ENCODE measurements around the gene USP6NL. TPM values are rescaled to one million over a fixed set of nuclear protein-coding genes. Genes with fewer than 3 reads are reported as not detected.

The USP6NL gene
- total and polyA plus RNA-seq, 10 of the 15 experiments (the other 5 are each of a cell fraction or from before 2014, with no cell fraction given) = 4.0 to 27.7 (median 18.2) TPM

GRCh38 chr10:11578802-11579255 is 32.6 kb downstream of the USP6NL start (continued):
- TF ChIP-seq, protein P1, sequence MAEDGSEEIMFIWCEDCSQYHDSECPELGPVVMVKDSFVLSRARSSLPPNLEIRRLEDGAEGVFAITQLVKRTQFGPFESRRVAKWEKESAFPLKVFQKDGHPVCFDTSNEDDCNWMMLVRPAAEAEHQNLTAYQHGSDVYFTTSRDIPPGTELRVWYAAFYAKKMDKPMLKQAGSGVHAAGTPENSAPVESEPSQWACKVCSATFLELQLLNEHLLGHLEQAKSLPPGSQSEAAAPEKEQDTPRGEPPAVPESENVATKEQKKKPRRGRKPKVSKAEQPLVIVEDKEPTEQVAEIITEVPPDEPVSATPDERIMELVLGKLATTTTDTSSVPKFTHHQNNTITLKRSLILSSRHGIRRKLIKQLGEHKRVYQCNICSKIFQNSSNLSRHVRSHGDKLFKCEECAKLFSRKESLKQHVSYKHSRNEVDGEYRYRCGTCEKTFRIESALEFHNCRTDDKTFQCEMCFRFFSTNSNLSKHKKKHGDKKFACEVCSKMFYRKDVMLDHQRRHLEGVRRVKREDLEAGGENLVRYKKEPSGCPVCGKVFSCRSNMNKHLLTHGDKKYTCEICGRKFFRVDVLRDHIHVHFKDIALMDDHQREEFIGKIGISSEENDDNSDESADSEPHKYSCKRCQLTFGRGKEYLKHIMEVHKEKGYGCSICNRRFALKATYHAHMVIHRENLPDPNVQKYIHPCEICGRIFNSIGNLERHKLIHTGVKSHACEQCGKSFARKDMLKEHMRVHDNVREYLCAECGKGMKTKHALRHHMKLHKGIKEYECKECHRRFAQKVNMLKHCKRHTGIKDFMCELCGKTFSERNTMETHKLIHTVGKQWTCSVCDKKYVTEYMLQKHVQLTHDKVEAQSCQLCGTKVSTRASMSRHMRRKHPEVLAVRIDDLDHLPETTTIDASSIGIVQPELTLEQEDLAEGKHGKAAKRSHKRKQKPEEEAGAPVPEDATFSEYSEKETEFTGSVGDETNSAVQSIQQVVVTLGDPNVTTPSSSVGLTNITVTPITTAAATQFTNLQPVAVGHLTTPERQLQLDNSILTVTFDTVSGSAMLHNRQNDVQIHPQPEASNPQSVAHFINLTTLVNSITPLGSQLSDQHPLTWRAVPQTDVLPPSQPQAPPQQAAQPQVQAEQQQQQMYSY (CRISPR knock-in tag; IDR thresholded peaks at IDR 0.05) = no peak
- 0 out of 2 replicates have a peak, but pooled peaks have one; percentile 17 for TF ChIP-seq CBX5 (IDR thresholded peaks at IDR 0.05; ENCODE audit: low read depth)
- no peak for TF ChIP-seq TARDBP (IDR thresholded peaks at IDR 0.05; ENCODE audit: borderline replicate concordance)
- no peak for TF ChIP-seq ZNF622 (IDR thresholded peaks at IDR 0.05)
- no peak for TF ChIP-seq HDAC6 (IDR thresholded peaks at IDR 0.05; ENCODE audit: unreplicated experiment)
- no peak for TF ChIP-seq NFXL1 (IDR thresholded peaks at IDR 0.05; ENCODE audit: borderline replicate concordance)
- TF ChIP-seq TCF12 (IDR thresholded peaks at IDR 0.05; ENCODE audit: low read depth, low read length) = 0 out of 2 replicates have a peak, but pooled peaks have one; percentile 24
- TF ChIP-seq, protein P2, sequence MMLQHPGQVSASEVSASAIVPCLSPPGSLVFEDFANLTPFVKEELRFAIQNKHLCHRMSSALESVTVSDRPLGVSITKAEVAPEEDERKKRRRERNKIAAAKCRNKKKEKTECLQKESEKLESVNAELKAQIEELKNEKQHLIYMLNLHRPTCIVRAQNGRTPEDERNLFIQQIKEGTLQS (IDR thresholded peaks at IDR 0.05; ENCODE audit: borderline replicate concordance, extremely low read depth, low read depth, low read length) = no peak
- peak; percentile 80 for TF ChIP-seq NFIC (IDR thresholded peaks at IDR 0.05; ENCODE audit: low read depth, low read length)
- no peak for TF ChIP-seq NRF1 (conservative IDR thresholded peaks at IDR 0.05; ENCODE audit: low read depth, low read length)
- TF ChIP-seq LARP7 (IDR thresholded peaks at IDR 0.05) = no peak
- no peak for TF ChIP-seq ASH2L (IDR thresholded peaks at IDR 0.05; ENCODE audit: borderline replicate concordance, low read depth)
- no peak for TF ChIP-seq CREB1 (IDR thresholded peaks at IDR 0.05; ENCODE audit: low read depth)
- TF ChIP-seq POLR2AphosphoS2 (IDR thresholded peaks at IDR 0.05; ENCODE audit: low read depth, low read length) = no peak
- no peak for TF ChIP-seq BRCA1 (IDR thresholded peaks at IDR 0.05; ENCODE audit: low read depth, low read length)
- no peak for TF ChIP-seq ZBTB11 (CRISPR knock-in tag; IDR thresholded peaks at IDR 0.05)
- TF ChIP-seq POLR2A (IDR thresholded peaks at IDR 0.05; ENCODE audit: low read depth, low read length) = no peak
- no peak for TF ChIP-seq ZNF274 (IDR thresholded peaks at IDR 0.05; ENCODE audit: insufficient read depth, insufficient read length)
- no peak for TF ChIP-seq TBL1XR1 (IDR thresholded peaks at IDR 0.05; ENCODE audit: low read depth, low read length)
- TF ChIP-seq HDAC2 (IDR thresholded peaks at IDR 0.05) = no peak
- no peak for TF ChIP-seq RFX5 (IDR thresholded peaks at IDR 0.05; ENCODE audit: low read depth, low read length)
- no peak for TF ChIP-seq ZBTB4 (CRISPR knock-in tag; IDR thresholded peaks at IDR 0.05)
- TF ChIP-seq SUPT20H (IDR thresholded peaks at IDR 0.05; ENCODE audit: borderline replicate concordance, control insufficient read depth, low read depth, low read length) = no peak

All from GM12878 (cell line).